Stimulated activated CD8-positive, alpha-beta memory T cell treated with anti-CD3 and anti-CD28 coated beads, Interleukin-7, amount 100 ng/mL, for 48 hours (primary cell): ENCODE data around the gene NUP214.
"Not testable (repeated sequence)": the region's sequence is repeated elsewhere in the genome, so short reads cannot be mapped to it uniquely, and the experiment has no call there.

Experiments used
- DNase-seq, 2 donors: peaks; one replicate each; pipeline ENCODE4 v3.0.0-alpha.2; 2020; ENCODE audit warnings: low read depth in 1 of 2; ENCODE audit errors: extremely low read depth in 1 of 2

Gene NUP214

DNA sequence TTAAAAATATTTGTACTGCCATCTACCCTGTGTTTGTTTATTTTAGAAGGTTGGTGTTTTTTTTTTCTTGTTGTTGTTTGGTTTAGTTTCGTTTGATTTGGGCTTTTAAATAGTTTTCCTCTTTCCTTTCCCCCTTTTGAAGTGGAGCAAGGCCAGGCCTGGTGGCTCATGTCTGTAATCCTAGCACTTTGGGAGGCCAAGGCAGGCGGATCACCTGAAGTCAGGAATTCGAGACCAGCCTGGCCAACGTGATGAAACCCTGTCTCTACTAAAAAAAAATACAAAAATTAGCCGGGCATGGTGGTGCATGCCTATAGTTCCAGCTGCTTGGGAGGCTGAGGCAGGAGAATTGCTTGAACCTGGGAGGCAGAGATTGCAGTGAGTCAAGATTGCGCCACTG is 65.6 kb downstream of the NUP214 start:
- DNase-seq, result not testable (repeated sequence)

DNA sequence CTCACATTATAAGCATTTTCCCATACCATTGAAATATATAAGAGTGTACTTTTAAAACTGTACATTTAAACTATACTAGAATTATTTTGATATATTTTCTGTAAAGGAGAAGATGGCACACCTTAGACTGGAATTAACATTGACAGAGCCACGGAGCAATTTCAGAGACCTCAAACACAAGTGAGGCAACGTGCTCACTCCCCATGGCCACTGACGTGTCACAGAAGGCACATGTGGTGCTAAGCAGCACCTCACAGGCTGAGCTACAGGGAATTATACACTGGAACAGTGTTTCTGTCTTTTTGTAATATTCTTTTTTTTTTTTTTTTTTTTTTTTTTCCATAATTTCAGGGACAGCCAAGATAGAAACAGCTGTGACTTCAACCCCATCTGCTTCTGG is 66.5 kb downstream of the NUP214 start:
- DNase-seq, result no peak

DNA sequence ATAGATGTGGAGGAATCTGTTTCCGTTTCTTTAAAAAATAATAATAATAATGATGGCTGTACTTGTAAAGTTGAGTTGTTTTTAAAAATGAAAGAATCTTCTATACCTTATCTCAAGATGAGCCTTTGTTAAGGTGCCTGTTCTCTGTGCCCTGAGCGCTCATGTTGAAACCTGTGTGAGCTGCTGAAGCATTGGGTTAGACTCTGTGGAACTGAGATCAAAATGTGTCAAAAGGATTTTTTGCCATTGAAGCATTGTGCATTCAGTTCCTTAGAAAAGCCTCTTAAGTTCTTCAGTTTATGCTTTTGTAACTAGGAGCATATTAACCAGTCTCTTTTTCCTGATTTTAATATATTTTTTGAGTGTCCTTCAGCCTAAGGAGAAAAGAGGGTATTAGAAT is 67.7 kb downstream of the NUP214 start:
- no peak for DNase-seq

DNA sequence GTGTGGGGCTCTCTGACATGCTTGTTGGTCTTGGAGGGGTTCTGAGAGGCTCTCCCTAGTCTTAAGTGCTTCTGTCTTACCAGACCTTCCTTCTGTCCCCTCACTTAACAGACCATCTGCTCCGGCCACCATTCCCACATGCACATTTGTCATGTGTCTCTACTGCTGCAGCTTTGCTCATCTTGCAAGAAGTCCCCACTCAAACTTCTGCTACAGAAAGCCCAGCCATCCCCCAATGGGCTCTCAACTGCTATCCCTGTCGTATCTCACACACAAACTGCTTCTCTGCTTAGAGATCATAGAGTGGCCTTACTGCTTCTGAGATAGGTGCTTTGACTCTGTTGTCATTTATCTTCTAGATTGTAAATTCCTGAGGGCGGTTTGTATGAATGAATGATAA is 69.4 kb downstream of the NUP214 start:
- DNase-seq, result no peak

DNA sequence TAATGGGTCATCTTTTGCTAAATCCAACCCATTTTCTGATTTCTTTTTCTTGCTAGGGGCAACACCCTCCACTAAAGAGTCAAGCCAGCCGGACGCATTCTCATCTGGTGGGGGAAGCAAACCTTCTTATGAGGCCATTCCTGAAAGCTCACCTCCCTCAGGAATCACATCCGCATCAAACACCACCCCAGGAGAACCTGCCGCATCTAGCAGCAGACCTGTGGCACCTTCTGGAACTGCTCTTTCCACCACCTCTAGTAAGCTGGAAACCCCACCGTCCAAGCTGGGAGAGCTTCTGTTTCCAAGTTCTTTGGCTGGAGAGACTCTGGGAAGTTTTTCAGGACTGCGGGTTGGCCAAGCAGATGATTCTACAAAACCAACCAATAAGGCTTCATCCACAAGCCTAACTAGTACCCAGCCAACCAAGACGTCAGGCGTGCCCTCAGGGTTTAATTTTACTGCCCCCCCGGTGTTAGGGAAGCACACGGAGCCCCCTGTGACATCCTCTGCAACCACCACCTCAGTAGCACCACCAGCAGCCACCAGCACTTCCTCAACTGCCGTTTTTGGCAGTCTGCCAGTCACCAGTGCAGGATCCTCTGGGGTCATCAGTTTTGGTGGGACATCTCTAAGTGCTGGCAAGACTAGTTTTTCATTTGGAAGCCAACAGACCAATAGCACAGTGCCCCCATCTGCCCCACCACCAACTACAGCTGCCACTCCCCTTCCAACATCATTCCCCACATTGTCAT is 72.0 kb downstream of the NUP214 start:
- DNase-seq, result no peak

DNA sequence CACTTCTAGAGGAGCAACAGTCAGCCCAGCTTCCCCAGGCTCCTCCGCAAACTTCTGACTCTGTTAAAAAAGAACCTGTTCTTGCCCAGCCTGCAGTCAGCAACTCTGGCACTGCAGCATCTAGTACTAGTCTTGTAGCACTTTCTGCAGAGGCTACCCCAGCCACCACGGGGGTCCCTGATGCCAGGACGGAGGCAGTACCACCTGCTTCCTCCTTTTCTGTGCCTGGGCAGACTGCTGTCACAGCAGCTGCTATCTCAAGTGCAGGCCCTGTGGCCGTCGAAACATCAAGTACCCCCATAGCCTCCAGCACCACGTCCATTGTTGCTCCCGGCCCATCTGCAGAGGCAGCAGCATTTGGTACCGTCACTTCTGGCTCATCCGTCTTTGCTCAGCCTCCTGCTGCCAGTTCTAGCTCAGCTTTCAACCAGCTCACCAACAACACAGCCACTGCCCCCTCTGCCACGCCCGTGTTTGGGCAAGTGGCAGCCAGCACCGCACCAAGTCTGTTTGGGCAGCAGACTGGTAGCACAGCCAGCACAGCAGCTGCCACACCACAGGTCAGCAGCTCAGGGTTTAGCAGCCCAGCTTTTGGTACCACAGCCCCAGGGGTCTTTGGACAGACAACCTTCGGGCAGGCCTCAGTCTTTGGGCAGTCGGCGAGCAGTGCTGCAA is 72.8 kb downstream of the NUP214 start:
- no peak for DNase-seq

DNA sequence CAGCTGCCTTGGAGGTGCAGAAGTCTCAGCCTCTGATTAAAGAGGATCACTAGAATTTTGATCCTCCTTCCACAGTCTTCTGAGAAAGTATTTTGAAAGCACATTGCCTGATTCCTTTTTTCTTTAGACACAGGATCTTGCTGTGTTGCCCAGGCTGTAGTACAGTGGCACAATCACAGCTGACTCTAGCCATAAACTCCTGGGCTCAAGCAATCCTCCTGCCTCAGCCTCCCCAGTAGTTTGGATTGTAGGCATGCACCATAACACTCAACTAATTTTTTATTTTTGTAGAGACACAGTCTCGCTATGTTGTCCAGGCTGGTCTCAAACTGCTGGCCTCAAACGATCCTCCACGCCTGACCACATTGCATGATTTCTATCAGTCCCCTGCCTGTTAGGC is 76.5 kb downstream of the NUP214 start:
- DNase-seq, result no peak

DNA sequence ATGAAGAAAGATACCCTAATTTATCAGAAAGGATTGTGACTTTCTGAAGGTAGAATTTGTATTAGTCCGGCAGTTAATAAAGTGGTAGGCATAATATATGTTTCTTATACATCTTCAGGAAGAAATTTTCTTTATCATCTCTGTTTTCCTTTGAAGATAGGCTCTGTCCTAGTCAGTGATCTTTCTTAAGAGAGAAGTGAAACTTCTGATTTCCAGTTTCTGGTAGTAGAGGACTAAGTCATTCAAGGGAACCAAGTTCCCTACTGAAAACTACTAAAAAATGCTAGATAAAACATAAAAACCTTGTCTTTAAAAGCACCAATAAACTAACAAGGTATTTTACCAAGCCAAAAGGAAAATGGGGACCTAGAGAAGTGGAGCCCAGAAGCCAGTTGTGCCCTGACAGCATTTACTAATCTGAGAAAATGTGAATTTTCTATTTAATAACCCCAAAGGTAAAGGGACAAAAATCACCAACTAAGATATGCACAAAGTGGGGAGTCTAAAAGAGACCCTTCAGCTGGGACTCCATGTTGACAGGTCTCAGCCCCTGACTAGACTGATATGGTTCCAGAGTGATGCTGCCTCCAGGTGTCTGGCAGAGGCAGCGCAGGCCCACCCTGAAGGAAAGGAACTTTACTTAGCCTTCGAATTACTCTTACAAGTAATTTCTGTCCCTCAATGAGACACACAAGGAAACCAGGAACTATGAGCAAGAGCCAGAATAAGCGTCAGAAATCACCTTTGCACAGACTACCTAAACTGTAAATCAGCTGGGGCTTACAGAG is 78.2 kb downstream of the NUP214 start:
- no peak for DNase-seq

DNA sequence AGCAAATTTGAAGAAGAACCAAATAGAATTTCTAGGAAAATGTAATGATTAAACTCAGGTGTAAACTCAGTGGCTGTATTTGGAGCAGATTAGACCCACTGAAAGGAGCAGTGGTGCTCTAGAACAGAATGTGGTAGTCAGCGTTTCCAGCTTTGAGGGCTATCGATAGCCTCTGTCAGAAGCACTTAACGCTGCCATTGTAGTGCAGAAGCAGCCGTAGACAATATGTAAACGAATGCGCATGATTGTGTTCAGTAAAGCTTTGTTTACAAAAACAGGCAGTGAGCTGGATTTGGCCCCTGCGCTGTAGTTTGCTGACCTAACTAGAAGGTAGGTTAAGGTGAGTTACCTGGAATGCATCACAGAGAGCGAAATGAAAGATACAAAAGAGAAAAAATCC is 78.9 kb downstream of the NUP214 start:
- DNase-seq, result no peak

DNA sequence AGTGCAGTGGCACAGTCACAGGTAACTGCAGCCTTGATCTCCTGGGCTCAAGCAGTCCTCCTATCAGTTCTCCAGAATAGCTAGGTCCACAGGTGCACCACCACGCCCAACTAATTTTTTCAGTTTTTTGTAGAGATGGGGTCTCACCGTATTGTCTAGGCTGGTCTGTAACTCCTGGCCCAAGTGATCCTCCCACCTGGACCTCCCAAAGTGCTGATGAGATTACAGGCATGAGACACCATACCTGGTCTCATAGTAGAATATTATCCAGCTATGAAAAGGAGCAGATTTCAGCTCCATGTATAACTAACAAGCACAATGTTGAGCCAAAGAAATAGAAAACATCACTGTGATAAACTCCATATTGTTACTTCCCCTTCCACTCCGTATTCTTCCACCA is 81.1 kb downstream of the NUP214 start:
- no peak for DNase-seq

DNA sequence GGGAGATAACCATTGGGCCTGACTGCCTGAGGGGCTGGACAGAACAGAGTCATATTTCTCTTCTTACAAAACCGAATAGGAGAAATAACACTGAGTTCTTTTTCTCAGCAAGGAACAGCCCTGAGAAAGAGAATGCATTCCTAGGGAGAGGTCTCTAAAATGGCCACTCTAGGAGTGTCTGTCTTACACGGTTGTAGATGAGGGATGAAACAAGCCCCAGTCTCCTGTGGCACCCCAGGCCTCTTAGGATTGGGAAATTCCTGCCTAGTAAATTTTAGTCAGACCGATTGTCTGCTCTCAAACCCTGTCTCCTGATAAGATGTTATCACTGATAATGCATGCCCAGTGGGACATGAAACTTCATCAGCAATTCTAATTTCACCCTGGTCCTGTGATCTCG is 86.5 kb downstream of the NUP214 start:
- DNase-seq, result not testable (repeated sequence)

DNA sequence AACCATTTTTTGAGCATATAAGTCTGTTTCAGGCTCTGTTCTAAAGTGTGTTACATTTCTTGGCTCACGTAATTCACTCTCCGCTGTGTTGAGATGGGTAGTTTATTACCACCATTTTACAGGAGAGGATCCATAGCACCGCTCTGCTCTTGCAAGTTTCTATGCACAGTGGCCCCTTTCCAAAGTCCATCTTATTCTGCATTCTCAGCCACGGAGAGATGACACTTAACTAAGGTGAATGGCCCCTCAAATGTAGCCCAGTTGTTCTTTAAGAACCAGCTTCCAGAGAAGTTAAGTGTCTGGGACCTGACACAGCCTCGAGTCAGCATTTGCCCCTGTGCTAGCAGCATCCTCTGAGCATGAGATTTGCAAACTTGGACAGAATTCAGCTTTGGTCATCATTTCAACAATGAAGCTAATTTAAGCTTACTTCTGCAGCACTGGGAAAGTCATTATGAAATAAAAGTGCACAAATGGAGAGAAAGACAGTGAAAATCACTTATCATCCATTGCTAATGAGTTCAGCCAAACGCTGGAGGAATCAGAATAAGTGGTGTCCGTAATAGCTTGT is 89.0 kb downstream of the NUP214 start:
- DNase-seq, result no peak

DNA sequence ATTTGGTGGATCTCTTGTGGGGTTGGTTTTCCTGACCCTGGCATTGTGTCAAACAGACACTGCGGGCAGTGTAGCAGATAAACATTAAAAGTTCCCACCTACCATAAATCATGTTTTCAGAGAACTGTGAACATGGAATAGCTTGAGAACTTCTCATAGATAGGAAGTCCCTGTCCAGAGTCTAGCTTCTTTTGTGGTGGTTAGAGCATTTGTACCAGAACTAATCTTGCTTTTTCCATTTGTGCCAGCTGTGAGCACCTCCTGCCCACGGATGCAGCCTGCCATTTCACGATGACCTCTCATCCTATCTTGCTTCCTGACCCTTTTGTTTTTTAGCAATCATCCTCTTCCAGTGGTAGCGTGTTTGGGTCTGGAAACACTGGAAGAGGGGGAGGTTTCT is 89.5 kb downstream of the NUP214 start:
- DNase-seq, result no peak

DNA sequence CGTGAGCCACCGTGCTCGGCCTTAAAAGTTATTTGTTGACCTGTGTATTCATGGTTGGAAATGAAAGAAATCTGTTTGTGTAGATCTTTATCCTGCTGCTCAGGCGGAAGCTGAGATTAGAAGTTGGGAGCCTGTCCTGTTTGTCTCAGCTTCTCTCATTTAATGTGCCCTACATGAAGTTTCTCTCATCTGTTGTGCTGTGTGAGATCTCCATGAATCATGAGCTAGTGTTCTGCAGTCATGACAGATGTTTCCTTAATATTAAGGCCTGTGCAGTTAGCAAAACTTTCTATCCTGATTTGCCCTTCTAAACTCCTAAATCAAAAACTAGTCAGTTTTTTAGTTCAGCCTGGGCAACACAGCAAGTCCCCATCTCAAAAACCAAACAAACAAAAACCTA is 91.4 kb downstream of the NUP214 start:
- DNase-seq, result no peak

DNA sequence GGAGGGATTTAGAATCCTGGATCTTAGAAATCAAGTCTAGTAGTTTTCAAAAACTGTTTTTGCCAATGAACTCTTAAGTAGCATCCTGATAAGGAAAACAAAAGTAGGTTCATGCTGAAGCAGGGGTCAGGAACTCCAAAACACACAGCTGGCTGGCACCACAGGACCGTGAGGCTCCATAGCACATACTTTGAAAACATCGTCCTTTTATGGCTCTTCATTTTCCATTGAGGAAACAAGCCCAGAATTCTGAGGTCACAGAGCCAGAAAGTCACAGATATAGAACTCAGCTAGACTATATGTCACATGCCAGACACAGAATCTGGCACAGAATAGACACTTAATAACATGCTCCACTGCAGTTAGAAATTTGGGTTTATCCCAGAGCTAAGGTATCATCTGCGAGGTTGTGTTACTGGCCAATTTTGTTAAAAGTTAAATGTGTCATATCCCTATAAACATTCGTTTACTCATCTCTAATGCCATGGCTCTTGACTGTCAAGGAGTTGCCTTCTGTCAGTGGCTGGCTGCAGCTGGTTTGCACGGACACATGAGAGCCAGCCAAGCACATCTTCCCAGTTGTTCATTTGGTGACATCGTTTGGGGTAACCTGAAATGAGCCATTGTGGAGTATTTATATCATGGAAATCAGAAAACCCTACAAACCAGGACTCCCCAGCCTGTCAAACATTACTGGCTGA is 92.1 kb downstream of the NUP214 start:
- DNase-seq, result no peak

DNA sequence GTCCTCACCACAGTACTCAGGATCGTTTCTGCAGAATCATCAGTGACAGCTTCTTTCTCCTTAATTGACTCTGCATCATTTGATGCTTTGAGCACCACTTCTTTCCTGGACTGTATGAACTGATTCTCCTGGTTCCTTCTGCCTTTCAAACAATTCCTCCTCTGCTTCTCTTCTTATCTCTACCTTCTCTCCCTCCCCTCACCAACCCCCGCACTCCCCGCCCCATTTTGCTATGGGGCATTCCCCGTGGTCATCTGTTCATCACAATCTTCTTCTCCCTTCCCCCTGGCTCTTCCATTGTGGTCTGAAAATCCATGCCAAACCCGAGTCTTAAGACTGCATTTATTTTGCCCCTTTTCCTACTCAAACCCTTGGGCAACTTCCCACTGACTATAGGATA is 93.0 kb downstream of the NUP214 start:
- no peak for DNase-seq

DNA sequence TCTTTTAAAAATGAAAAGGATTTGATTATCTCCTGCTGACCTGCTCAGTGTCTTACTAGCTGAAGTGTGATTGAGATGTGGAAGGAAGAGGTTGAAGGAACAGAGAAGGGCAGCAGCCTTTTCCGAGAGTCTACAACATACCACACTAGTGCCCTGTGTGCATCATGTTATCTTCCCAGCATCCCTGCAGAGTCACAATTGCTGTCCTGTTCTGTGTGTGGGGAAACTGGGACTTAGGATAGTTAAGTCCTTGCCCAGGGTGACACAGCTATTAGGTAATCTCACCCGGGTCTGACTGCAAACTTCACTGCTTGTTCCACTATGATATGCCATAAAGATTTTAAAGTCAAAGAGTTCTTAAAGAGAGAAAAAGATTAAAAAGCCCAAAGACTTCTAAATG is 95.1 kb downstream of the NUP214 start:
- DNase-seq, result no peak

DNA sequence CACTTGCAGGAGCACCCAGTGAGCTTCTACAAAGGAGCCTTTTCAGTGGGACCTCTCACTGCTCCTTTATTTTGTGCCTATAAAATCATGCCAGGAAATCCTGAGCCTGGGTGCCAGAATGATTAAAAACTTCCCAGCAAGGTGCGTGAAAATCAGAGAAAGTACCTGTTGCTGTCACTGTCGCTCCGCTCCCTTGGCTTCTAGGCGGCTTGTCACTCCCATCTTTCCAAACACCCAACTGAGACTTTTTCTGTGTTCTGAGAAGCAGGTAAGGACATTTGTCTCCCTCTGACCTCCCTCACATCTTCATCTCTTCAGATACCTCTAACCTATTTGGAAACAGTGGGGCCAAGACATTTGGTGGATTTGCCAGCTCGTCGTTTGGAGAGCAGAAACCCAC is 97.1 kb downstream of the NUP214 start:
- no peak for DNase-seq

DNA sequence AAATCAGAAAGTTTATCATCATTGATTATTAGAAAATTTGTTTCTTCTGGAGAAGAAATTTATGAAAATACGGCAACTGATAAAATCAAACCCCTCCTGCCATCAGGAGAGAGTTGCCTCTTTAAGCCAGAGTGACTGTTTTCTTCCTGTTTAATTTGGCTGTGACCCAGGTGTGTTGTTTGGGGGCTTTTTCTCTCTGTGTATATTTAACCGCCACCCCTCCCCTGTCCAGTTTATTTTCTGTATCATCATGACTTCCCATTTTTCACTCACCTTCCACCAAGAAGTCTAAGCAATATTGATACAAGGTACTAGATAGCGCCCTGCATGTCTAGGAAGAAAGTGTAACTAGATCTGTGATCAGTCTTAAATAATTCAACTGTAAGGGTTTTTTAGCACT is 100.8 kb downstream of the NUP214 start:
- no peak for DNase-seq

DNA sequence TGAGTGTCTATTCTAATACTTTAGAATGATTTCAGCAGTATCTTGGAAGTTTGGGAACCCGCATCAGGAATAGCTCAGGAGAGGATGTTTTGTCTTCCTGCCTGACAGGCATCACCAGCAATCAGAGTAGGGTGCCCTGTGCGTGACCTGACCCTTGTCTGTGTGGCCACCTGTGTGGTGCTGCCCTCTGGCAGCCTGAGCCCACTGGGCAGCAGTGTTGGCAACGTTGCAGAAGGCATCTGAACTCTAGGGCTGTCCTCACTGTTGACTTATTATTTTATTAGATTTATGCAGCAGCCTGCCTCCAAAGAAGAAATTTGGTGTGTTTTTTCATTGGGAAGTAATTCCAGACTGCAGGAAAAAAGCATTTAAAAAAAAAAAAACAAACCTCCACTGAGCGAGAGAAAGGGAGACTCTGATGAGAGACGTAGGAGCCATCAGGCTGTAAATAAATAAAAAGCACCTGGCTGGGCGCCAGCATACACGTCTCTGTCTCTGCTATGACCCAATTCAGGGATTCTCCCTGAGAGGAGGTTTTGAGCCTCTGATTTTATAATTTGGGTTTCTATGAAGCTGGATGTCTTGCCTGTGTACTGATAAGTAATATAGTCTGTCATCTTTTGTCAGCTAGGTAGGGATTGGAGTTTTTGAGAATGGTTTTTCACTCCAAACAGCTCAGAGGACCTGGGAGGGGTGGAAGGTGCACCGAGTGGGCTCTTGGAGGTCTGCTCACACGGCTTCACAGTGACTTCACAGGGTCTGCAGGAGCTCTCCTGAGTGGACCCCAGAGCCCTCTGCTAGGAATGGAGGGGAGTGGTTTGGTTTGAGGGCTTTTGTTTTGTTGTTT is 101.9 kb downstream of the NUP214 start:
- no peak for DNase-seq
